ENCODE results near the gene FYN.

Gene FYN

GRCh38 chr6:111769365-111770152 lies 103.7 kb downstream of the FYN start:
- no peak for DNase-seq (ENCODE audit: low spot score)

DNA sequence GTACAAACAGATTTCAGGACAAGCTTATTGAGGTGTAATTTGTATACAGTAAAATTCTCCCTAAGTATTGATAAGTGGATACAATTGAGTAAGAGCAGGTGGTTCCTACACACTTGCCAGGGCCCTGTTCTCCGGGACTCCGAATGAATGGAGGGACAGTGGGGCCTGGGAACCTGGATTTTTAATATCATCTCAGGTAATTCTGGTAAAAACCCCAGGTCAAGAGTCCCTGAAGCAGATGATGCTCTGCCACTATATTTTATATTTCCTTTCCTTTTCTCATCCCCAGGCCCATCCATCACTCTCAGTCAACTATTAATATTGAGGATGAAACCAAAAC lies 104.9 kb downstream of the FYN start:
- DNase-seq (ENCODE audit: low spot score): no peak

- DNase-seq (ENCODE audit: low spot score): peak; percentile 87
These were observed 105.4 kb downstream of the FYN start for GRCh38 chr6:111767752-111768430.

DNA sequence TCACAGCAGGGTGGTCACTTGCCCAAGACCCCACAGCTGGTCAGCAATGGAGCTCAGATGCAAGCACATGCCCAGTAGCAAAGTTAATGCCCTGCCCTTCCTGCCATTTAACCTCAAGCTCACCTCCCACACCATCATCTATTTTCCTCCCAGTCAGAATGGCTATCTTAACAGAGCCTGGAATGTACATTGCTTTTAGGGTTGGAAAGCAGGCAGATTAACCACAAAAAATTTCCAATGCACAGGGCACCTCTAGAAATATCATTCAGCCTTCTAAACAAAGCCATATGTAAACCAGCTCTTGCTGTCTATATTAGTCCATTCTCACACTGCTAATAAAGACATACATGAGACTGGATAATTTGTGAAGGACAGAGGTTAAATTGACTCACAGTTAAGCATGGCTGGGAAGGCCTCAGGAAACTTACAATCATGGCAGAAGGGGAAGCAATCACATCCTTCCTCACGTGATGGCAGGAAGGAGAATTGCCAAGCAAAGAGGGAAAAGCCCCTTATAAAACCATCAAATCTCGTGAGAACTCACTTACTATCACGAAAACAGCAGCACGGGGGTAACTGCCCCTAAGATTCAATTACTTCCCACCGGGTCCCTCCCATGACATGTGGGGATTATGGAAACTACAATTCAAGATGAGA lies 106.9 kb downstream of the FYN start:
- DNase-seq (ENCODE audit: low spot score): no peak

DNA sequence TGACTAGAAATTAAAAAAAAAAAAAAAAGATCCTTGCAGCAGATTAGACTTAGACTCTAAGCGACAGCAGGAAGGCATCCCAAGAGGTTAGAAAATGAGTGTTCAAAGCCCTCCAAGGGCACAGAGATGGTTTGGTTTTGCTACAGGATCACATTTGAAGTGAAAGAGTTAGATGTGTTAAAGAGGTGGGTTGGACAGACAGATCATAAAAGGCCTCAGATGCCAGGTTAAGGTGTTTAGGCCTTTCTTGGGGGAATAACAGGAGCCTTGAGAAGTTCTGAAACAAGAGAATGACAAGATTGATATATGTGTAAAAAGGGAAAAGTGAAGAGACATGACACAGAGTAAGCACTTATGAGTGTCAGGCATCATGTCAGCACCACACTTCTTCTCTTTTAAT lies 107.5 kb downstream of the FYN start:
- DNase-seq (ENCODE audit: low spot score): no peak

DNA sequence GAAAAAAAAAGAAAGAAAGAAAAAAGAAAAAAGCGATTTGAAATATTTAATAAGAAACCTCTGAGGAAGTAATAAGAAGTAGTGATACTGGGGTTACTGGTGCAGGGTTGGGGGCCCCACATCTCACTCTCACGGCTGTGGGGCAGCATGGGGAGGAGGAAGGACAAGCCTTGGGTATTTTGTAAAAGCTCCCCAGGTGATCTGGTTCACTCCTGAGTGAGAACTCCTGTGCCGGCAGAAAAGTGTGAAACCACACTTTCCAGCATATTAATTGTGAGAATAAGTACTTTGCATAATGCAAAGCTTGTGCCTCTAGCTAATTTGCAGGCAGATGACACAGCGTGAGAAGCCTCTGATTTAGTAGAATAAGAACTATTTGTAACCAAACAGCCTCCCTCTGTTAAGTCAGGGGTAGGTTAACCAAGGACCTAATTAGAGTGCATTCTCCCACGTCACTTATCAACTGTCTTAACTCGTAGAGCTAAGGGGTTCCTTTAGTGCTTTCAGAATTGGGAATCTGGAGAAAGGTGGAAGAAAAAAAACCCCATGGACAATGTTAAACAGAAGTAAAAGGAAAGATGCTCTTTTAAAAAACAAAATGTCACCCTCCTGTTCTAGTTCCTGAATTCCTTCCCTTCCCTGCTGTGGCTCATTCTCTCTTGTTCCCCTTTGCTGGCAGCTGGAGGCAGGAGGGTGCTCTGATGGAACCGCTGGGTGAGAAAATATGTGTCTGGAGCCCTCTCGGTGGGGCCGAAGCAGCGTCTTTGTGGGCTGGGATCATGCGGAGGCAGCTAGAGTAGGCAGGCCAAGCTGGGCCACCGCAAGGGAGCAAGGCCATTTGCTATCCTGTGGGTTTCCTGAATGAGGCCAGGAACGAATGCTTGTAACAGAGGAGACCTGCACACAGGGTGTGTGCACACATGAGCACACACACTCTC lies 108.7 kb downstream of the FYN start:
- peak; percentile 58 for DNase-seq (ENCODE audit: low spot score)

DNA sequence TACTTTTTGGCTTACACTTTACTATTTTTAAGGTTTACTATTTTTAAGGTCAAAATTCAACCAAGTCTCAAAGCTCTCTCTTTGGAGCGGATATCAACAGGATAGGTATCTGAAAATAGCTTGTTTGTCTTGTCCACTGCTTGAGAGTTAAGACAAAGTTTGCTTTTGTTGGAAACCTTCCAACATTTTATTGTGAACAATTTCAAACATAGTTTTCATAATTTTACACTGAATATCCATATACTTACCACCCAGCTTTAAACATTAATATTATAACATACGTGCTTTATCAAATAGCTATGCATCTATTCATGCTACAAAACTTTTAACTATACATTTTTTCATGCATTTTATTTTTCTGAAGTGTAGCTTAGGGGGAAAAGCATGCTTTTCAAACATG lies 109.9 kb downstream of the FYN start:
- no peak for DNase-seq (ENCODE audit: low spot score)

- no peak for DNase-seq (ENCODE audit: low spot score)
These were observed 111.4 kb downstream of the FYN start for GRCh38 chr6:111761783-111762312.

DNA sequence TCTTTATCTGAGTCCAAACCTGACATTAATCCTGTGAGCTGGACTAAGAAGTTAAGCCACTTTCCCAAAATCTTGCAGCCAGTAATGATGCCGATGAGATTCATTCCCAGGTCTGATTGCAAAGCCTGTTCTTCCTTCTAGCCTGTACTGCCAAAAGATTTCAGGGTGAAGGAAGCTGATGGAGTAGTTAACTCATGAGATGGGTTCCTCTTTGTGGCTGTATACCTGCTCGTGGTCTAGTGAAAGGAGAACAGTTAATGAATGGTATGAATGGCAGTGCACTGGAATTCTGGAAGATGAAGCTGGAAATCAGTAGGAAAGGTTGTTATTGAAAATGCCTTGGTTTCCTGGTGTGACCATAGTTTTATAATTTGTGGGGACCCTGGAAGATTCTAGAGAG lies 112.0 kb downstream of the FYN start:
- DNase-seq (ENCODE audit: low spot score): no peak

DNA sequence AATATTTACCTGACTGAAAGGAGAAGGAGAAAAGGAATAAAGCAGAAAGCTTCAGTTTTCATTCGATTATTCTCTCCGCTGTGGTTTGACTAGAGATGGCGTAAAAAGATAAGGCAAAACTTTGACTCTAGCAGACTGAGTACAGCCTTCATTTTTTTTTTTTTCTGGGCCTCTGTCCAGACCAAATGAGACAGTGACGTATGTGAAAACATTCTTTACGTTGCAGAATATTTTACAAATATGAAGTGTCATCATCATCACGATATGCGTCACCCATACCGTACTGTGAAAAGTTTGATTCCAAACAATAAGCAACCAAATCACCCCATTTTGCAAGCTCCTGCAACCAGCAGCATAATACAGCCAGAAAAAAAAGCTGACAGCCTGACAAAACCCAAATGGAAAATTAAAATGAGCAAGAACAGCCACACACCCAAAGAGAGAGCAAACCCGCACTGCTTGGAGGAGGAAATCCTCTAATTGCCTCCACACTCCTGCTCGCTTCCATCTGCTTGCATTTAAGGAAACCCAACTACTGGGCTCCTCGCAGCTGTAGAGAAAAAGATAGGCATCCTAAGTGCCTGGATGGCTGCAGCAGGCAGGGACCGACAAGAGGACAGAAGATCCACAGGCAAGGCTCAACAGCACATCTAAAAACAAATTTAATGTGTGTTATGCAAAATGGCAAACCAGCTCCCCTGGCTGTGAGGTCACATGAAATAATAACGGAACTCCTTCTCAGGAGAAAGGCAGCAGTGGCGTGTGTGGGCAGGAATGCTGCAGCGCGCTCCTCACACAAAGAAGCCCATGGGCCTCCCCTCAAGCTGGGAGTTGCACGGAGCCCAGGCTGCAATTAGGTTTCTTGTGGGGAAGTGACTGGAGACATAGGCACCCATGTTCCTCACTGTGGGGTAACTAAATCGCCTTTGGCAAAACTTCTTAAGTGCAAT lies 113.1 kb downstream of the FYN start:
- DNase-seq (ENCODE audit: low spot score): no peak

DNA sequence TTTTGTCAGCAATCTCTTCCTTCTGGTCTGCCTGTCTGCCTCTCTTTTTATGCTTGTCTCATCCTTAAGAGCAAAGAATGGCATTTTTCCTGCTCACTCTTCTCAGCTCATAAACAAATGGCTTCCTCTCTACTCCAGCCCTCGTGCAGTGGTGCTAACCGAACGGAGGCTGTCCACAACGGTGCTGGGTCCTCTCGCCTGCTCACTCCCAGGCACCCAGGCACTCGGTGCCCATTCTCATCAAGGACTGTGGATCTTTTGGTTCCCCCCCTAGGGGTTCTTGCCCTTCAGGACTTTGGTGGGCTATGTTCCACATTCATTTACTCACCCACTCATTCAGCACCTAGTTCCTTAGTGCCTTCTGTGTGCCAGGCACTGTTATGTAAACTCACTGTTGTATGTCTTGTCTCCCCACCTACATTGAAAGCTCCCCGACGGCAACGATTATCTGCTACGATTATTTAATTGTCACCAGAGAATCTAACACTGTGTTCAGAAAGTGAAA lies 113.9 kb downstream of the FYN start:
- no peak for DNase-seq (ENCODE audit: low spot score)

GRCh38 chr6:111758608-111759329 lies 114.5 kb downstream of the FYN start:
- no peak for DNase-seq (ENCODE audit: low spot score)

DNA sequence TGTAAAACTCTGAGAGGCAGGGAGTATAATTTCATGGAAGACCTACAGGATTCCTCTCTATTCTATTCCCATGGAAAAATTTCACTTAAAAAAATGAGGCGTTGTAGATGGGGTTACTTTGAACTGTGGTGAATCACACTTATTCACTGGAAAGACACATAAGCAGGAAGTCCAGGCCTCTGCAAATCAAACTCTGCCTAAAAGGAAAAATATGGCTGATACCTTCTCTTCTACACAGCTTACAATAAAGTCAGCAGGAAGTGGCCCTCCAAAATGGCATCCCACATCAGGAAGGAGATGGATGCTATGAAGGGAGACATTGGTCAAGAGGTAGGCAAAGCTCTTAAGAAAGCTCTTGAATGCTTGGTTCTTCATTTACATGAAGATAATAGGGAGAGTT lies 115.9 kb downstream of the FYN start:
- DNase-seq (ENCODE audit: low spot score): no peak

DNA sequence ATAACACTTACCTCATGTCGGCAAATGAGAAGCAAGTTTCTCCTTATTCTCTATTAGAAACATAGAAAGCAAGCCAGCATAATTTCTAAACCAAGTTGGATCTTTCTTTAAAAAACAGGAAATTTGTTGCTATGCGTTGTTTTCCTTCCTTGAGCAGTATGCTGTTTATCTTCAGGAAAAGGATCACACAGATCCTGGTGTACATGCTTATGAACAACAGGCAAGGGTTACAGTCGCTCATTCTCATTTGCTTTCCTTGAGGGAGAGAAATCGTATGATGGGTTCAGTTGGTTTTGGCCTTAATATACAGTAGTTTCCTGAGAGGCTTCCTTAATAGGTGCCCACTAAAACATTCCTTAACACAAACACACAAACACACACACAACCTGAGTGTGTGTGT lies 118.8 kb downstream of the FYN start:
- DNase-seq (ENCODE audit: low spot score): no peak

- DNase-seq (ENCODE audit: low spot score): no peak
These were observed 119.7 kb downstream of the FYN start for GRCh38 chr6:111753573-111753972.

DNA sequence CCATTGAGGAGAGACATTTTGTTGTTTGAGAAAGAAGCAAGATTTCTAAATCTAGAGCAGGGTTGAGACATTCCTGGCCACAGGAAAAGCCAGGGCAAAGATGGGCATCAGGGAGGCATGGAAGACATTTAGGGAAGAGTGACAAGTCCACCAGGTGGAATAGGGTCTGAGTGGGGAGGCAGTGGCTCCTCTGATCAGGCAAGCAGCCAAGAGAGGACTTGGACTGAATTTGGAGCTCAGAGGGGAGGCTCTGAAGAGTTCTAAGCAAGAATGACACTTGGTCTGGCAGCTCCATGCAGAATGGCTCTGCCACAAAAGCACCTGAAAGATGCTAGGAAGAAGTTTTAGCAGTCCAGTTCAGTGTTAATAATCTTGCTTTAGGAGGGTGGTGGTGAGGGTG lies 120.8 kb downstream of the FYN start:
- DNase-seq (ENCODE audit: low spot score): no peak

DNA sequence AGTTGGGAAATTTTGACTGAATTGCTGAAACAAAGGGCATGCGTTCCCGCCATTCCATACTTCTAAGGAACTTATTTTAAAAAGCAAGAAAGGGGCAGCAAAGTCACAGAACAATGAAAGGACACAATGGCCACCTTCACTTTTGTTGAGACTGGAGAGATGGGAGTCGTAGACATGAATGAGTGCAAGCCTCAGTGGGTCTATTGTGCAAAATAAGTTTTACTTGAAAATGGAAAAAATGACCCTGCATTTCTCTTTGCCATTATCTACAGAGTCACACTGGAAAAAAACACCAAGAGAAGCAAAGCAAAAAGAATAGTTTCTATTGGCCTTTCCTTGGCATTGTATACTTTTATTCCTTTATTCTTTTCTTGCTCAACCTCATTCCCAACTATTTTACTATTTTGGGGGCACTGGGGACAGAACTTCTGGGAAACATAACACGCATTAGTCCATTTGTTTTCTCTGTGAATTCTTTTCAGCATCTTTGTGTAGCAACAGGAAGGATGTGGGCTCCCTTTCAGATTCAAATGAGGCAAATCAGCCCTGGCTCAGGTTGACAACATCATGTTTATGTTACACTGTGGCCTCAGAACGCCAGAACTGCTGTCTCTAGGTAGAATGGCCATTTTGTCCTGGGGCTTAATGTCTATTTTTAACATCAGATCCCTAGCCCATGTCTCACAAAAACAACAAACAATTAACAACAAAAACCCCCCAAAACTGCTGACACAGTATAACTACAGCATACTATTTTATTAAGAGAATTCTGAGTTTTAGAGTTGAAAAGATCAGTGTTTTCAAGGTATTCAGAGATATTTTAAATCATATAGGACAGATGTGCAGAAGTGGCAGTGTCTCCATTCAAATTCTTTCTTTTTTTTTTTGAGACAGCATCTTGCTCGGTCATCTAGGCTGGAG lies 122.2 kb downstream of the FYN start:
- DNase-seq (ENCODE audit: low spot score): peak; percentile 31

- DNase-seq (ENCODE audit: low spot score): no peak
These were observed 123.1 kb downstream of the FYN start for GRCh38 chr6:111750153-111750552.

DNA sequence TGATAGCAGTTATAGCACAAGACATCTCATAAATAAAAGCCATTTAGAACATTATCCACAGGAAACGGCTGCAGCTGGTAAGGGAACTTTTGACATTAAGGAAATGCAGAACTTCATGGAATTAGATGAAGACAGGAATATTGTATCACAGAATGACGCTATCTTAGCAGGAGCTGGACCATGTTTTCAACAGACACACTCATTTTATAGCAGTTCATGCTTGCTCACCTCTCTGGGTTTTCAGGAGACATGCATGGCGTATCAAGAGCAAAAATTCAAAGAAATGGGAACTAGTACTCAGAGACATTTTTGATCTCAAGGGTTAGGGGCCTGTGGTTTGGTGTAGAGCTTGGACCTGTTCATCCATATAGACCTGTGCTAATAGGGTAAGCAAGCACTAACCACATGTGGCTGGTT lies 125.0 kb downstream of the FYN start:
- no peak for DNase-seq (ENCODE audit: low spot score)

Measured in pons (tissue), 1 donor.